MM.1S (cell line): ENCODE data around the gene PIK3R5.

Experiments
- DNase-seq: peaks from one replicate; pipeline ENCODE4 v3.0.0-alpha.2; 2015
- H2AFZ ChIP-seq: fragments of 300-600 bp; sonication (generic); 2 replicates; pipeline ENCODE4 v1.6.0; 2016; ENCODE audit warnings: antibody characterized with exemption, low read length
- H3F3A ChIP-seq: fragments of 300-600 bp; sonication (generic); 2 replicates; pipeline ENCODE4 v1.6.1; 2016; ENCODE audit warnings: mild to moderate bottlenecking, antibody characterized with exemption, low read length, moderate library complexity, mixed read lengths; ENCODE audit not compliant: insufficient read depth
- H3K27ac ChIP-seq: fragments of 300-600 bp; sonication (generic); 2 replicates; pipeline ENCODE4 v1.5.1; 2016; ENCODE audit warnings: mild to moderate bottlenecking, low read length
- H3K27me3 ChIP-seq: fragments of 300-600 bp; sonication (generic); replicated peaks from 2 replicates; pipeline ENCODE4 v1.6.0; 2016; ENCODE audit warnings: low read length; ENCODE audit not compliant: insufficient read depth
- H3K36me3 ChIP-seq: fragments of 300-600 bp; sonication (generic); replicated peaks from 2 replicates; pipeline ENCODE4 v1.6.1; 2016; ENCODE audit warnings: mild to moderate bottlenecking, low read length, mixed read lengths; ENCODE audit not compliant: insufficient read depth
- H3K4me1 ChIP-seq: fragments of 300-600 bp; sonication (generic); 2 replicates; pipeline ENCODE4 v1.6.1; 2016; ENCODE audit warnings: low read length, mixed read lengths
- H3K4me2 ChIP-seq: fragments of 300-600 bp; sonication (generic); 2 replicates; pipeline ENCODE4 v1.6.0; 2016; ENCODE audit warnings: low read depth, low read length
- H3K4me3 ChIP-seq: fragments of 300-600 bp; sonication (generic); 2 replicates; pipeline ENCODE4 v1.5.1; 2016; ENCODE audit warnings: low read length, mixed read lengths
- H3K79me2 ChIP-seq: fragments of 300-600 bp; sonication (generic); 2 replicates; pipeline ENCODE4 v1.6.1; 2016; ENCODE audit warnings: mixed run types, low read length, mixed read lengths
- H3K9ac ChIP-seq: fragments of 300-600 bp; sonication (generic); 2 replicates; pipeline ENCODE4 v1.6.1; 2016; ENCODE audit warnings: low read length, mixed read lengths
- H3K9me2 ChIP-seq: fragments of 300-600 bp; sonication (generic); replicated peaks from 2 replicates; pipeline ENCODE4 v1.6.1; 2016; ENCODE audit warnings: mild to moderate bottlenecking, low read length, mixed read lengths; ENCODE audit not compliant: insufficient read depth
- H3K9me3 ChIP-seq: fragments of 300-600 bp; sonication (generic); replicated peaks from 2 replicates; pipeline ENCODE4 v1.6.1; 2016; ENCODE audit warnings: mild to moderate bottlenecking, low read length, mixed read lengths; ENCODE audit not compliant: insufficient read depth
- H4K20me1 ChIP-seq: fragments of 300-600 bp; sonication (generic); 2 replicates; pipeline ENCODE4 v1.6.1; 2016; ENCODE audit warnings: mild to moderate bottlenecking, low read length, moderate library complexity, mixed read lengths; ENCODE audit not compliant: insufficient read depth
- EZH2 ChIP-seq: fragments of 300-600 bp; sonication (generic); optimal IDR thresholded peaks from 2 replicates; pipeline ENCODE3; 2017; ENCODE audit warnings: low read depth, mild to moderate bottlenecking, antibody characterized with exemption, low read length, mixed read lengths
- EZH2phosphoT487 ChIP-seq: fragments of 300-600 bp; sonication (generic); IDR thresholded peaks from 2 replicates; pipeline ENCODE4 v1.6.1; 2018; ENCODE audit warnings: antibody characterized with exemption, low read length
- TF ChIP-seq, protein P1 (sequence below): fragments of 300-600 bp; sonication (generic); IDR thresholded peaks from 2 replicates; pipeline ENCODE4 v1.5.1; 2016; ENCODE audit warnings: antibody characterized with exemption, low read length, mixed read lengths

Gene PIK3R5

DNA sequence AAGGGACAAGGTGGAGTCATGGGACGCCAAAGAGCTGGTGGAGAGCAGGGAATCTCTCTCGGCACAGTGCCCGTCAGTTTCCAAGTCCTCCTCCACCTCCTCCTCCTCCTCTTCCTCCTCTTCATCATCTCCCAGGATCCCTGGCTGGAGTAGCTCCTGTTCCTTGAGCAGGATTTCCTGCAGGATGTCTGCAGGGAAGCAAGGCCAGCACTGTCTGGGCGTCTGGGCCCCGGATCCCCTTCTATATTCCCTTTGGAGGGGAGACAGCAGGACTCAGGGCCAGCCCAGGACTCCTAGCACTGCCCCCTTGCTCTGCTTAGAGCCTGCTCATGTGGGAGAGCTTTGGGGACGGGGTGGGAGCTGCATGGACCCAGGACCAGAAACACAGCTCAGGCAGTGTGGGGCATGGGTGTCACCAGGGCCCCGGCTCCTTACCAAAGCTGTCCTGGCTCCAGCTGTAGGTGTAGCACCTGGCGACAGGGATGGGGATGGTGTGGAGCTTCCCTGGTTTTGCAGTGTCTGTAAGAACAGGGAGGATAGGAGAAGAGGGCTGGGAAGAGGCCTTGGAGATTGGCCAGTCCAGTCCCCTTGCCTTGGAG, 76.7 kb downstream of the PIK3R5 start:
- Histone ChIP-seq H3K27me3 (no peaks in the 10 kb centered on the region), H3K27ac (no peak overlapping the region), H3K4me1 (peaks cover 9% of the 10 kb centered on the region), H4K20me1 (no peaks in the 10 kb centered on the region), H3K9me3 (no peaks in the 10 kb centered on the region), H3K9me2 (no peaks in the 10 kb centered on the region), H3K9ac (no peak overlapping the region), H3F3A (no peaks in the 10 kb centered on the region), H3K4me3 (no peak overlapping the region), H3K36me3 (no peaks in the 10 kb centered on the region), H3K4me2 (no peak overlapping the region), H3K79me2 (no peaks in the 10 kb centered on the region), H2AFZ (no peak overlapping the region)
- TF ChIP-seq, protein P1, sequence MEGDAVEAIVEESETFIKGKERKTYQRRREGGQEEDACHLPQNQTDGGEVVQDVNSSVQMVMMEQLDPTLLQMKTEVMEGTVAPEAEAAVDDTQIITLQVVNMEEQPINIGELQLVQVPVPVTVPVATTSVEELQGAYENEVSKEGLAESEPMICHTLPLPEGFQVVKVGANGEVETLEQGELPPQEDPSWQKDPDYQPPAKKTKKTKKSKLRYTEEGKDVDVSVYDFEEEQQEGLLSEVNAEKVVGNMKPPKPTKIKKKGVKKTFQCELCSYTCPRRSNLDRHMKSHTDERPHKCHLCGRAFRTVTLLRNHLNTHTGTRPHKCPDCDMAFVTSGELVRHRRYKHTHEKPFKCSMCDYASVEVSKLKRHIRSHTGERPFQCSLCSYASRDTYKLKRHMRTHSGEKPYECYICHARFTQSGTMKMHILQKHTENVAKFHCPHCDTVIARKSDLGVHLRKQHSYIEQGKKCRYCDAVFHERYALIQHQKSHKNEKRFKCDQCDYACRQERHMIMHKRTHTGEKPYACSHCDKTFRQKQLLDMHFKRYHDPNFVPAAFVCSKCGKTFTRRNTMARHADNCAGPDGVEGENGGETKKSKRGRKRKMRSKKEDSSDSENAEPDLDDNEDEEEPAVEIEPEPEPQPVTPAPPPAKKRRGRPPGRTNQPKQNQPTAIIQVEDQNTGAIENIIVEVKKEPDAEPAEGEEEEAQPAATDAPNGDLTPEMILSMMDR, result no peak
- TF ChIP-seq EZH2, result no peak
- no peak for TF ChIP-seq EZH2phosphoT487
- no peak for DNase-seq

- no peak overlapping the region for H2AFZ ChIP-seq
- H3K4me1 ChIP-seq, result peaks cover 9% of the 10 kb centered on the region
- no peaks in the 10 kb centered on the region for H3K9me2 ChIP-seq
- H3K4me3 ChIP-seq, result no peak overlapping the region
- TF ChIP-seq, protein P1, result peak; percentile 46
- TF ChIP-seq EZH2phosphoT487, result no peak
- no peaks in the 10 kb centered on the region for H3K9me3 ChIP-seq
- DNase-seq, result peak; percentile 26
- H3K4me2 ChIP-seq, result no peak overlapping the region
- H3K27ac ChIP-seq, result no peak overlapping the region
- no peaks in the 10 kb centered on the region for H3K27me3 ChIP-seq
- H4K20me1 ChIP-seq, result no peaks in the 10 kb centered on the region
- no peaks in the 10 kb centered on the region for H3K79me2 ChIP-seq
- H3K36me3 ChIP-seq, result no peaks in the 10 kb centered on the region
- no peak overlapping the region for H3K9ac ChIP-seq
- H3F3A ChIP-seq, result no peaks in the 10 kb centered on the region
Measured at GRCh38 chr17:8887834-8888703, 77.4 kb downstream of the PIK3R5 start.

DNA sequence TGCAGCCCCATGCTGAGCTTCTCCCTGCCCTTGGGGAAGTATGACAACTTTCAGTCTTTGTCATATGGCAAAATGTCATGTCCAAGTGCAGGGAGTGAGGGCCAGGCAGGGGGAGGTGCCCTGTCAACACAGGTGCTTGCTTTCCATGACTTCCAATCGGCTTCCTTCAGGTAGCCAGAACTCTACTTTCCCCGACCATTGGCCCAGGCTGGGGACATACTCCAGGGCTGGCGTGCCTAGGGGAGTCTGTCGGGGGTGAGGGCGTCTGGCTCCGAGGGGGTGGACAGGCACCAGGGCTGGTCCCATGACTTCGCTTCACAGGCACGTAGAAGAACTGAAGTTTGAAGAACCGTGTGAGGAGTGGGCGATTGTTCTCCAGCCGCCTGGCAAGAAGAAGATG, 78.2 kb downstream of the PIK3R5 start:
- Histone ChIP-seq H3K4me3 (no peak overlapping the region), H3K9ac (no peak overlapping the region), H3K36me3 (no peaks in the 10 kb centered on the region), H3K27ac (no peak overlapping the region), H3F3A (no peaks in the 10 kb centered on the region), H3K4me2 (no peak overlapping the region), H3K9me3 (no peaks in the 10 kb centered on the region), H3K4me1 (peaks cover 4% of the 10 kb centered on the region), H2AFZ (no peak overlapping the region), H4K20me1 (no peaks in the 10 kb centered on the region), H3K79me2 (no peaks in the 10 kb centered on the region), H3K9me2 (no peaks in the 10 kb centered on the region), H3K27me3 (peaks cover 6% of the 10 kb centered on the region)
- TF ChIP-seq EZH2phosphoT487 (no peak), EZH2 (no peak)
- TF ChIP-seq, protein P1, result no peak
- no peak for DNase-seq
